GM10248 (cell line): ENCODE data around the gene ZNF622.
"Not testable (repeated sequence)": the region's sequence is repeated elsewhere in the genome, so short reads cannot be mapped to it uniquely, and the experiment has no call there.

Experiments used
- CTCF ChIA-PET: fragments of 300-600 bp; sonication (Branson Sonifier 250); formaldehyde crosslinking; extraction: SDS; loops from one replicate; lab custom pipeline; 2021; ENCODE audit warnings: antibody characterized with exemption; lab: Yijun Ruan, JAX
- POLR2A ChIA-PET: fragments of 350-650 bp; sonication (Branson Sonifier 250); formaldehyde crosslinking; extraction: SDS; loops from one replicate; lab custom pipeline; 2020; ENCODE audit warnings: antibody characterized with exemption; lab: Yijun Ruan, JAX
- DNase-seq: peaks from one replicate; pipeline ENCODE4 v3.0.0; 2012; ENCODE audit errors: extremely low spot score
- CTCF ChIP-seq: IDR thresholded peaks from 2 replicates; pipeline ENCODE4 v1.5.1; 2012; ENCODE audit warnings: mild to moderate bottlenecking, low read depth; ENCODE audit errors: extremely low read depth, missing control alignments, control extremely low read depth

ZNF622 gene

GRCh38 chr5:16484081-16484480 is 18.5 kb upstream of the ZNF622 start:
- POLR2A ChIA-PET = no interaction called here
- no peak for DNase-seq
- no peak for TF ChIP-seq CTCF
- CTCF ChIA-PET = interaction anchor here (0.6 to 3.0 kb wide), 11 partner anchors 9 to 707 kb away, joined by 3 to 16 read pairs (median 4); partner anchors contain the start of gene ZNF622

GRCh38 chr5:16483361-16483760 is 17.8 kb upstream of the ZNF622 start:
- DNase-seq = no peak
- TF ChIP-seq CTCF = no peak
- ChIA-PET POLR2A (no interaction called here), CTCF (interaction anchor here (0.6 to 3.0 kb wide), 9 partner anchors 9 to 707 kb away, joined by 3 to 16 read pairs (median 5); no protein-coding TSS in a partner anchor)

GRCh38 chr5:16482891-16483290 is 17.3 kb upstream of the ZNF622 start:
- TF ChIP-seq CTCF = no peak
- ChIA-PET POLR2A (no interaction called here), CTCF (interaction anchor here (1.0 to 3.0 kb wide), 7 partner anchors 11 to 68 kb away, joined by 3 to 16 read pairs (median 7); no protein-coding TSS in a partner anchor)
- DNase-seq = no peak

DNA sequence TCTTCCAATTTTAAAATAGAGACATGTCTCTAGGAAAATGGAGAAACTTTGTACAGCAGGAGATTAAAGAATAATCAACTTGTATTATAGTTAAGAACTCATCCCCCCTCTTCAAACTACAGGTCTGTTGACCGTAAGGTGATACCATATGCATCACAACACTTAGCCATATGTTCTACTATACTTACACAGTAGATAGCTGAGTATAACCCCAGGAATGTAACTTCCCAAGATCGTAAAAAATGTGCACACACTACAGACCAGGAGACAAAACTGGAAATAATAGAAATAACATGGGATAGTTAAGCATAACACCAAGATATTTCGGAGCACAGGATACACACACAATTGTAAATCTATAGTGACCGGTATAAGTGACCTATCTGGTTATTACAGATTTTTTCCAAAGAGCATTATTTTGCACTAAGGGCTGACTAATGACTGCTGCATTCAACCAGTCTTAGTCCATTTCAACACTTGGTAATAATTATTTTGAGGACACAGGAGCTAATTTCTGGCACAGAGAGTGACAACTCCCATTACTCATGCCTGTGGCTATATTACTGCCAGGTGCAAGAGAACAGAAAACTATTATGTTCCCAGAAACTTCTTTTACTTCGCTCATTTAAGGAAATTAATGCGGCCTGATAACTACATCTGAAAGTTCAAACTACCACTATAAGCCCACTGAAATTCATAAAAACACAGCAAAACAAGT is 15.4 kb upstream of the ZNF622 start:
- ChIA-PET CTCF (interaction anchor here (0.7 to 3.0 kb wide), 3 partner anchors 25 to 70 kb away, joined by 3 to 16 read pairs (median 5); no protein-coding TSS in a partner anchor), POLR2A (no interaction called here)

DNA sequence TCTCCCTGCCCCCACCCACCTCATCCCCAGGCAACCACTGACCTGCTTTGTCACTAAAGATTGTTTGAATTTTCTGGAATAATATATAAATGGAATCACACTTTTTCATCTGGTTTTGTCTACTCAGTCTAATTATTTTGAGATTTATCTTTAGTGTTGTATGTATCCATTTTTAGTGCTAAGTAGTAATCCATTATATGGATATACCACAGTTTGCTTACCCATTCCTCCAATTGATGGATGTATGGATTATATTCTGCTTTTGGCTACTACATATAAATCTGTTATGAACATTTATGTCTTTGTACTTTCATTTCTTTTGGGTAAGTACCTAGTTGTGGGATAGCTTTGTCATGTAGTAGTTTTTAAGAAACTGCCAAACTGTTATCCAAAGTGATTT is 14.5 kb upstream of the ZNF622 start:
- no peak for DNase-seq
- ChIA-PET POLR2A (no interaction called here), CTCF (interaction anchor here (1.7 kb wide), 1 partner anchor 24 kb away, joined by 5 read pairs; no protein-coding TSS in a partner anchor)
- no peak for TF ChIP-seq CTCF

More for the DNA sequence above, 15.4 kb upstream of the ZNF622 start:
- no peak for DNase-seq
- no peak for TF ChIP-seq CTCF

GRCh38 chr5:16477541-16477940 is 11.9 kb upstream of the ZNF622 start:
- TF ChIP-seq CTCF = no peak
- CTCF ChIA-PET = interaction anchor here (0.9 to 1.5 kb wide), 5 partner anchors 10 to 109 kb away, joined by 3 to 7 read pairs (median 3); no protein-coding TSS in a partner anchor
- POLR2A ChIA-PET = no interaction called here

DNA sequence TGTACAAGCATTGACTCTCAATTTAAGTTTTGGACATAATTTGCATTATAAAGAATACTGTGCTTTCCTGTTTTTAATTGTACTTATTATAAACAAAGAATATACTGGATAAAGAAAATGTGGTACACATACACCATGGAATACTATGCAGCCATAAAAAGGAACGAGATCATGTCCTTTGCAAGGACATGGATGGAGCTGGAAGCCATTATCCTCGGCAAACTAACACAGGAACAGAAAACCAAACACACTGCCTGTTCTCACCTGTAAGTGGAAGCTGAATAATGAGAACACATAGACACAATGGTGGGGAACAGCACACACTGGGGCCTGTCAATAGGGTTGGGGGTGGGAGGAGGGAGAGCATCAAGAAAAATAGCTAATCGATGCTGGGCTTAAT is 10.8 kb upstream of the ZNF622 start:
- POLR2A ChIA-PET, DNase-seq: not testable (repeated sequence)
- CTCF ChIA-PET = interaction anchor here (0.7 to 1.2 kb wide), 3 partner anchors 9 to 72 kb away, joined by 3 read pairs; no protein-coding TSS in a partner anchor

More at GRCh38 chr5:16477541-16477940, 11.9 kb upstream of the ZNF622 start:
- DNase-seq = no peak
